NCI-H2107 treated with DMSO at 0.1 percent for 48 hours (cell line): Measurements from ENCODE around the gene CCDC142.
"Not testable (repeated sequence)": the region's sequence is repeated elsewhere in the genome, so short reads cannot be mapped to it uniquely, and the experiment has no call there.

Source experiments
- DNase-seq: peaks from one replicate; lab custom pipeline; 2025; ENCODE audit not compliant: unreplicated experiment; lab: John Stamatoyannopoulos, UW

The CCDC142 gene

GRCh38 chr2:74471332-74472065 lies 11.3 kb downstream of the CCDC142 start:
- no peak for DNase-seq

GRCh38 chr2:74470742-74471141 lies 12.1 kb downstream of the CCDC142 start:
- DNase-seq = not testable (repeated sequence)

- DNase-seq = no peak
Observed at GRCh38 chr2:74464406-74464805, 18.4 kb downstream of the CCDC142 start.

DNA sequence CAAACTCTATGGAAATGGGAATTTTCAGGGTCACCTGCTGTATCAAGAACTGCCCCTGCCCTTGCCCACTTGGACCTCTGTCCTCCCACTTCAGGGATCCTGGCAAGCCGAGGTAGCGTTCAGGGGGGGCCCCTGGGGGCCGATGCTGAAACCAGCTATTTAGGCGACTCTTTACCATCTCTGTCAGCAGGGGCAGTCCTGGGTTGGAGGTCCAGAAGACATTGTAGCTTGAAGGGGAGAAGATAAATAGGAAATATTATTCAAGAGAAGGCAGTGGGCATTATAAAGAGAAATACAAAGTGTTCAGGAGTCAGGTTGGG lies 20.1 kb downstream of the CCDC142 start:
- no peak for DNase-seq

GRCh38 chr2:74462054-74462785 lies 20.6 kb downstream of the CCDC142 start:
- no peak for DNase-seq

GRCh38 chr2:74461187-74462053 lies 21.4 kb downstream of the CCDC142 start:
- DNase-seq = no peak

- not testable (repeated sequence) for DNase-seq
Observed at GRCh38 chr2:74460187-74460586, 22.6 kb downstream of the CCDC142 start.

DNA sequence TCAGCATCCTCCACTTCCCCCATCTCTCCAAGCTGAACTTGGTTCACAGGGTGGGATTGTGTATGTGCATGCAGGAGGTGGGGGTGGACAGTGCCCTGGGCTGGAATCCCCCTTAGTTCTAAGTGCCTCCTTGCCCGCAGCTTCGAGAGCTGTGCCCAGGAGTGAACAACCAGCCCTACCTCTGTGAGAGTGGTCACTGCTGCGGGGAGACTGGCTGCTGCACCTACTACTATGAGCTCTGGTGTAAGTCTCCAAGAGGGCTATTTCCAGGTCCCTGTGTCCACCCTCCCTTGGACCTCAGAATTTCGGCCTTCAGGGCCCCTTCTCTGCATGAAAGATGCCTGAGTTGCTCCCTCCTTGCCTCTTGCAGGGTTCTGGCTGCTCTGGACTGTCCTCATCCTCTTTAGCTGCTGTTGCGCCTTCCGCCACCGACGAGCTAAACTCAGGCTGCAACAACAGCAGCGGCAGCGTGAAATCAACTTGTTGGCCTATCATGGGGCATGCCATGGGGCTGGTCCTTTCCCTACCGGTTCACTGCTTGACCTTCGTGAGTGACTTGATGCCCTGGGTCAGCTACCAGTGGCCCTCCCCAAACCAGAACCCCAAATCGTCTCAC lies 23.2 kb downstream of the CCDC142 start:
- not testable (repeated sequence) for DNase-seq

GRCh38 chr2:74458938-74459363 lies 23.8 kb downstream of the CCDC142 start:
- DNase-seq = no peak

DNA sequence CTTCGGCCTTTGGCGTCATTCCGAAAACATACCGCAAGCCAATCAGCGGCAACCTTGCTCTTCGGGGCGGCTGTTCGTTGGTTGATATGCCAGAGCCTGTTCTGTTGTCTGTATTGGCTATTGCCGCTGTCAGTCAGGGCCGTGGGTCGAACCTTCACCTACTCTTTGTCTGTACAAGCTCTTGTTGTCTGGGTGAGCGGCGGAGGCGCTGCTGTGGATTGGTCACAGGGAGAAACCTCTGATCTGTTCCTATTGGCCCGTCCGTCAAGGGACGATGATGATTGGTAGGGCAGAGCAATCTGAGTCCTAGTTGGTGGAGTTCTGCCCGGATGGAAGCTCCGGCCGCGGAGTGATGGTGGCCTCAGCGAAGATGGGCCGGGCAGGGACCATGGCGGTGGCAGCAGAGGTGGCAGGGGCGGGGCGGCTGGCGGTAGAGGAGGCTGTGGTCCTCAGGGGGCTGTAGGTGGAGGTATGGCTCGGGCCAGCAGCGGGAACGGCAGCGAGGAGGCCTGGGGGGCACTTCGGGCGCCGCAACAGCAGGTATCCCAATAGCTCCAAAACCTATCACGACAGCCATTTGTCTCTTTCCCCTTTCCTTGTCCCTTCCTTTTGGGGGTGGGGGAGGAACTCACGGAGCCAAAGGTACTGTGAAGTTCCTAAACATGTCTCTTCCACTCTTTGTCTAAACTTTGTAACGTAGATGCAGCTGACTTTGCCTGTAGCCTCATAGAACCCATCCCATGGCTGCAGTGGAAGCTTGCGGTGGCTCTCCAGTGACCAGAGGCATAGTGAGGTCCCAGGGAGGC lies 24.5 kb downstream of the CCDC142 start, which contains the start of gene WBP1:
Gene WBP1, plus strand, starts transcription at position 307 of the 806 bp plus-strand sequence. Its CDS starts 165 bp downstream, at position 472.
- peak; percentile 99 for DNase-seq

GRCh38 chr2:74457549-74458131 lies 25.2 kb downstream of the CCDC142 start:
- DNase-seq = peak; percentile 50

DNA sequence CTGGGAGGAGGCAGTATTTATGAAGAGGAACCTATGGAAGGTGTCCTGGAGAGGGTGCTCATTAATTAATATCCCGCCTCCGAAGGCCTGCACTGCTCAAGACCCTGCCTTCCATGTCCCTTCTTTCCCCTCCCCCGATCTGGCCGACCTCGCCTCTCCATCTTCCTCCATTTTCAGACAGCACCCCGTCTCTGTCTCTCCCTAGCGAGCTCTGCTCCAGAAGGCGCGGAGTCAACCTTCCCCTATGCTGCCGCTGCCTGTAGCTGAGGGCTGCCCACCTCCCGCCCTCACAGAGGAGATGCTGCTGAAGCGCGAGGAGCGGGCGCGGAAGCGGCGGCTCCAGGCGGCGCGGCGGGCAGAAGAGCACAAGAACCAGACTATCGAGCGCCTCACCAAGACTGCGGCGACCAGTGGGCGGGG lies 25.7 kb downstream of the CCDC142 start:
- DNase-seq = no peak

GRCh38 chr2:74454654-74455511 lies 27.9 kb downstream of the CCDC142 start, which contains the start of gene INO80B:
TSS of gene INO80B (plus strand) at chr2:74455087. CDS start at chr2:74455117, 30 bp downstream.
- DNase-seq = peak; percentile 94

DNA sequence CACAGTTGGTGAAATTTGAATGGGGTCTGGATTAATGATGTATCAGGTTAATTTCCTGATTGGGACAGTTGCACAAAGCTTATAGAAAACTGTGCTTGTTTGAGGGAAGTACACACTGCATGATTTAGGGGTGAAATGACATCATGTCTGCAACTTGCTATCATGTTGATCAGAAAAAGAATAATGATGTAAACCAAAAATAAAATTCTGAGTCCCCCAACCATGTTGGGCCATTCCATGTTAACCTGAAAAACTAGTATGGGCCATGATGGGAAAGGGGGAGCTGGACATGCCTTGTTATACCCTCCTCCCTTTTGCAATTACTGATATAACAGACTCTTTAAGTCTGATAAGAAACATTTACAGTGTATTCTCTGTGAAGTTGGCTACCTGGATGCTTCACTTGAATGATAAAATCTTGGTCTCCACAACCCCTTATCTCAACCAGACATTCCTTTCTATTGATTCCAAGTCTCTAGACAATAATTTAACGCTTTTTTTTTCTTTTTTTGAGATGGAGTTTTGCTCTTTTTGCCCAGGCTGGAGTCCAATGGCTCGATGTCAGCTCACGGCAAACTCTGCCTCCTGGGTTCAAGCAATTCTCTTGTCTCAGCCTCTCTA lies 32.1 kb downstream of the CCDC142 start:
- no peak for DNase-seq

DNA sequence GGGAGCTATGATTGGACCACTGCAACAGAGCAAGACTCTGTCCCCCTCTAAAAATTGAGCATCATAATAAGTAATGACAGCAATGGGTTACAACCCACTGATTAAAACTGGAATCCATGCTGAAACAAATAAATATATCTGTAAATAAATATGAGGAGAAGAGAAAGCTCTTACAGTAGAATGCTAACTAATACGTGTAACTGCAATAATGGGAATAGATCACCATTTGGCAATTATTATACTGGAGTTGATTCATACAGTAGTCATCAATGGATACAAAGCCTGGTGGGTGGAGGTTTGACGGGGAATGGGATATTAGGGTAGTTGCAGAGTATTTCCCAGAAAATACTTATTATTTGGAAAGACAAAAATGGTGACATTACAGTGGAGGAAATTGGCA lies 34.0 kb downstream of the CCDC142 start:
- DNase-seq = no peak

DNA sequence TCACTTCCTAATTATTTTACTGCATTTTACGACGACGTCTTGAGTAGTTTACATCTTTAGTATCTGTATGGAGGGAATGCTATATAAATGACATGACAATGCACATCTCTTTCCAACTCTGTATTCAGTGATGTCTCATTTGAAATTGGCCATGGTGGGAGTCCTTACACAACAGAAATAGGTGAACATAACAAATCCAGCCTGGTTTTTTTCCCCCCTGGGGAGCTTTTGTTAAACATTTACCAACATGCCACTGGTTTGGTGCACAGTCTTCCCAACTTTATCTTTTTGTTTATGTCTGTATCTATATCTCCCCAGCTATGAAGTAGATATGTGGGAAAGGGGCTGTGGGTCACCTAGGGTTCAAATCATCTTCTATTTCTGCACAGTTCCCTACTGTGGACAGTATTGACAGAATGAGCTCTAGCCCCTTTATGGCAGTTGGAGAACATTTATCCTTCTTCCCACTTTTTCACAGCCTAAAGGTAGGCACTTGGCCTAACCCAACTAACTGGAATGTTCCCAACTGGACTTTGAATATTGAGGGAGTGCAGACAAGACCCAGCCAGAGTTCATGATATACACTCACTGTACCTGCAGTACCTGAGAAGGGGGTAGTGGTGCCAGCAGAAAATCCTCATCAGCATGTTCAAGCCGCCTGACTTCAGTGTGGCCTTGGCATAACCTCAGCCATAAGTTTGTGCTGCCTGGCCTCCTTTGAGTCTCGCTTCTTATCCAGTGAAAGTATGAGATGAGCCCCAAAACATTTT lies 35.4 kb downstream of the CCDC142 start:
- DNase-seq = no peak

DNA sequence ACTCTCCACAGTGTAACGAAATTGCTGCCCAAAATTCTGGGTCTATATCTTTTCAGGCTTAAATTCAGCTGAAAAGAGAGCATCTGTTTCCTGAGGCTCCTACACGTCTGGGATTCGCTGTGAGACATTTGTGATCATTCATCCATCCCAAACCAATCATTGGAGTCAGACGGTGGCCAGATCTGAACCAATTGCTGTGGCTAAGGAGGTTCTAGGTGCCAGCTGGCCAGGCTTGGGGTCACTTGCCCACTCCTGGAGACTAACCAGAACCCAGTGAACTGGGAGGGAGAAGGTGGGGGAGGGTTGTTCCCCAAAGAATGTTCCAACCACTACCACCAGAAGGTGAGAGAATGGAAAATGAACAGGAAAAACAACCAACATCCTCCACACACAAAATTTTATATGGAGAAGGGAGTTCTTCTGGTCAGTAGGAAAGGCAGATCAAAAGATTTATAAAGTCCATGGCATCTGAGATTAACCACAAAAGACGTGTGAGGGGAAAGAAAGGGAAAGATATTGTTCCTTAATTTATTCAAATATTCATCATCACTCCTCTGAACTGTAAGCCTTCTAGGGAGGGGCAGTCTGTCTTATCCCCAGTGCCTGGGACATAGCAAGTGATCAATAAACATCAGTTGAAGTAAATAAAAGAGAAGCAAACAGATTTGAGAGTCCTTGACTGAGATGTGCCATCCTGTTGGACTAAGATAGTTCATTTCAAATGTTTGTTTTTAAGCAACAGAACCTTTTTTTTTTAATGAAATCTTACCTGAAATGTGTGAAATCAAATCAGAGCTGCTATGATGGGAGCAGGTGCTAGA lies 38.1 kb downstream of the CCDC142 start:
- no peak for DNase-seq
